Mesothelial cell of epicardium (in vitro differentiated cells): ENCODE results near the gene THOC7. TPM values are rescaled to one million over a fixed set of nuclear protein-coding genes. Genes with fewer than 3 reads are reported as not detected.

Source experiments
- DNase-seq, 2 experiments: peaks; one replicate each; pipeline ENCODE4 v3.0.0; 2021; ENCODE audit warnings: low spot score in 2 of 2; ENCODE audit not compliant: unreplicated experiment in 2 of 2
- H3K27ac Mint-ChIP-seq: 2 replicates; pipeline ENCODE4 v1.8.0; 2021; ENCODE audit warnings: mixed read lengths
- H3K27me3 Mint-ChIP-seq: 2 replicates; pipeline ENCODE4 v1.8.0; 2021; ENCODE audit warnings: low read depth, mixed read lengths
- H3K36me3 Mint-ChIP-seq: 2 replicates; pipeline ENCODE4 v1.8.0; 2021; ENCODE audit warnings: mixed read lengths
- H3K4me1 Mint-ChIP-seq: 2 replicates; pipeline ENCODE4 v1.8.0; 2021; ENCODE audit warnings: mixed read lengths
- H3K4me3 Mint-ChIP-seq: 2 replicates; pipeline ENCODE4 v1.8.0; 2021; ENCODE audit warnings: mild to moderate bottlenecking, moderate library complexity, mixed read lengths
- H3K9me3 Mint-ChIP-seq: 2 replicates; pipeline ENCODE4 v1.8.0; 2021; ENCODE audit warnings: mixed read lengths
- total RNA-seq: library from RNA; stranded (reverse); gene quantifications from 3 replicates; pipeline ENCODE4 v1.2.1, GENCODE V29; 2021
- TF ChIP-seq, protein P1 (sequence below): fragments of 200-600 bp; sonication (generic); IDR thresholded peaks from one replicate; pipeline ENCODE4 v1.5.0; 2021; ENCODE audit warnings: antibody characterized with exemption; ENCODE audit not compliant: unreplicated experiment

Gene THOC7
- total RNA-seq, 1 donor from 2014 or later, result 42.6 TPM

DNA sequence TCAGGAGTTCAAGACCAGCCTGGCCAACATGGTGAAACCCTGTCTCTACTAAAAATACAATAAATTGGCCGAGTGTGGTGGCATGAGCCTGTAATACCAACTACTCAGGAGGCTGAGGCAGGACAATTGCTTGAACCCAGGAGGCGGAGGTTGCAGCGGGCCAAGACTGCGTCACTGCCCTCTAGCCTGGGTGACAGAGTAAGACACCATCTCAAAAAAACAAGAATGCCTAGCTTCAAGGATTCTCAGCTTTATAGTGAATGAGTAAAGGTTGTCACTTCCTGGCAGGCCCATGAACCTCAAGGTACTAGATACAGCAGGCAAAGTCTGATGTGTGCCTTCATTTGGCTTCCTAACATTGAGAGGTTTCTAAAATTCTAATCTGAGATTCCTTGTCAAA, 14.4 kb downstream of the THOC7 start:
- DNase-seq, result no peak
- Mint-ChIP-seq H3K27ac (no peak overlapping the region), H3K27me3 (no peaks in the 10 kb centered on the region), H3K36me3 (peaks cover 9% of the 10 kb centered on the region), H3K9me3 (no peaks in the 10 kb centered on the region), H3K4me1 (peaks cover 15% of the 10 kb centered on the region), H3K4me3 (no peak overlapping the region)
- TF ChIP-seq, protein P1, sequence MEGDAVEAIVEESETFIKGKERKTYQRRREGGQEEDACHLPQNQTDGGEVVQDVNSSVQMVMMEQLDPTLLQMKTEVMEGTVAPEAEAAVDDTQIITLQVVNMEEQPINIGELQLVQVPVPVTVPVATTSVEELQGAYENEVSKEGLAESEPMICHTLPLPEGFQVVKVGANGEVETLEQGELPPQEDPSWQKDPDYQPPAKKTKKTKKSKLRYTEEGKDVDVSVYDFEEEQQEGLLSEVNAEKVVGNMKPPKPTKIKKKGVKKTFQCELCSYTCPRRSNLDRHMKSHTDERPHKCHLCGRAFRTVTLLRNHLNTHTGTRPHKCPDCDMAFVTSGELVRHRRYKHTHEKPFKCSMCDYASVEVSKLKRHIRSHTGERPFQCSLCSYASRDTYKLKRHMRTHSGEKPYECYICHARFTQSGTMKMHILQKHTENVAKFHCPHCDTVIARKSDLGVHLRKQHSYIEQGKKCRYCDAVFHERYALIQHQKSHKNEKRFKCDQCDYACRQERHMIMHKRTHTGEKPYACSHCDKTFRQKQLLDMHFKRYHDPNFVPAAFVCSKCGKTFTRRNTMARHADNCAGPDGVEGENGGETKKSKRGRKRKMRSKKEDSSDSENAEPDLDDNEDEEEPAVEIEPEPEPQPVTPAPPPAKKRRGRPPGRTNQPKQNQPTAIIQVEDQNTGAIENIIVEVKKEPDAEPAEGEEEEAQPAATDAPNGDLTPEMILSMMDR, result no peak

DNA sequence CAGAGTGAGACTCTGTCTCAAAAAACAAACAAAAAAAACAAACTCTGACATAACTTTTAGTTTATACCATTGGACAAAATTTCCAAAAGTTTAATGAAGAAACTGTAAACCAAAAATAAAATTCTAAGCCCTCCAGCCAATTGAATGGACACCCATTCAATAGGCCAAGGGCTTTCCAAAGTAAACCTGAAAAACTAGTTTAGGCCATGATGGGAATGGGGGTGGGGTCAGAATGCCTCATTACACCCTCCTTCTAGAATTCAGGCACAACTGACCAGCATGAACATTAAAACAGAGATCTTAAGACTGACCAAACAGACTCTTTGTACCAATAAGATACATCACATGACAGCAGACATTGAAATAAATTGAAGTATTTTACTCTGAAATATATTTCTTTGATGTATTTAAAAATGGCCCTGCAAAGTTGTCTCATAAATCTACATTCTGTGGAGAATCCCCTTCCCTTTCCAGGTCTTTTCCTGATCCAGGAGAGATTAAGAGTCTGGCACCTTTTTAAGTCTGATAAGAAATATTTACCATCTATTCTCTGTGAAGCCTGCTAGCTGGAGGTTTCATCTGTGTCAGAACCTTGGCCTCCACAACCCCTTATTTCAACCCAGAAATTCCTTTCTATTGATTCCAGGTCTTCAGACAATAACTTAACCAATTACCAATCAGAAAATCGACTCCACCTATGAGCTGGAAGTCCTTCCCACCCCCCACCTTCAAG, 15.7 kb downstream of the THOC7 start:
- Mint-ChIP-seq H3K9me3 (no peaks in the 10 kb centered on the region), H3K4me1 (peaks cover 15% of the 10 kb centered on the region), H3K27me3 (no peaks in the 10 kb centered on the region), H3K4me3 (no peak overlapping the region), H3K27ac (peak overlapping the region; percentile 43), H3K36me3 (peaks cover 9% of the 10 kb centered on the region)
- TF ChIP-seq, protein P1, result no peak
- no peak for DNase-seq

DNA sequence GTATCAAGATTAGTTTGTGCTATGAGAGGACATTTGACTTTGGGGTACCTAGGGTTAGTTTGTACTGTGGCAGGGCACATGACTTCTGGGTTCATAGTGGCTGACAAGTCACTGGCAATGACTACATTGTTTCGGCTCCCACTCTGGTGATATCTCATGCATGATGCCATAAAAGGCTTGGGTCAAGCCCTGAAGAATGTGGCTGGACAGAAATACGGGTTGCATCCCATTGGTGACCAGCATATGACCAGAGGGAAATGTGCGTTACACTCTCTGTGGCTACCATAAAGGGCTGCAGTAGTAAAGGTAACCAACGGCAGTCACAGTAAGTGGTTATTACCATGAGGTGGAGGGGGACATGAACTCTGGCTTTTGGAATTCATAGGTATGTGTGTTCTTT, 18.4 kb downstream of the THOC7 start:
- peaks cover 7% of the 10 kb centered on the region for H3K9me3 Mint-ChIP-seq
- no peak overlapping the region for H3K4me3 Mint-ChIP-seq
- TF ChIP-seq, protein P1, result no peak
- H3K36me3 Mint-ChIP-seq, result peaks cover 2% of the 10 kb centered on the region
- no peak overlapping the region for H3K27ac Mint-ChIP-seq
- no peaks in the 10 kb centered on the region for H3K27me3 Mint-ChIP-seq
- H3K4me1 Mint-ChIP-seq, result peaks cover 15% of the 10 kb centered on the region
- DNase-seq, result no peak

DNA sequence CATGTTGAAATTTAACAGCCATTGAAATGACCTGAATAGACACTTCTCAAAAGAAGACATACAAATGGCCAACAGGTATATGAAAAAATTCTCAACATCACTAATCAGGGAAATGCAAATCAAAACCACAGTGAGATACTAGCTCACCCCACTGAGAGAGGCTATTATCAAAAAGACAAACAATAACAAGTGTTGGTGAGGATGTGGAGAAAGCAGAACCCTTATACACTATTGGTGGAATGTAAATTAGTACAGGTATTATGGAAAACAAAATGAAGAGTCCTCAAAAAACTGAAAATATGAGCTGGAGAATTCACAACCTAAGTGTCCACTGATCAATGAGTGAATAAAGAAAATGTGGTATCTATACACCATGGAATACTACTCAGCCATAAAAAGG, 21.5 kb downstream of the THOC7 start:
- TF ChIP-seq, protein P1, result no peak
- H3K36me3 Mint-ChIP-seq, result peaks cover 2% of the 10 kb centered on the region
- no peaks in the 10 kb centered on the region for H3K27me3 Mint-ChIP-seq
- peaks cover 7% of the 10 kb centered on the region for H3K9me3 Mint-ChIP-seq
- H3K27ac Mint-ChIP-seq, result no peak overlapping the region
- H3K4me1 Mint-ChIP-seq, result peaks cover under 1% of the 10 kb centered on the region
- no peak for DNase-seq
- H3K4me3 Mint-ChIP-seq, result no peak overlapping the region

DNA sequence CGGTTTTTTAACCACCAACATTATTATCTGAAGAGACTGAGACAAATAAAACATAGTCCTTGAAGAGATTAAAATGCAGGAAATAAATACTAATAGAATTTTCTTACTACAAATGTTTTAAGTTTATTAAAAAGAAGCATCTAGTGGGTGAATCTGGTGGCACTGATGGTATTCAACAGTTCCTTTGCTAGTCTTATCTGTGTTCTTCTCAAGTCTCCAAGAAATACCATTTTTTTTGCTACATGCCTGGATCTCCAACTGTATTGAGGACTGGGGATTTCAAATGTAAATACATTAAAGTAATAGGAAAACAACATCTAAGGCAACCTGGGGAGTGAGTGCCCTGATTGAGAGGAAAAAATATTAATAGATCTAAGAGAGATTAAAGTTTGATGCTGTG, 21.9 kb downstream of the THOC7 start:
- Mint-ChIP-seq H3K27me3 (no peaks in the 10 kb centered on the region), H3K27ac (no peak overlapping the region), H3K4me1 (no peaks in the 10 kb centered on the region), H3K36me3 (peaks cover 2% of the 10 kb centered on the region), H3K4me3 (no peak overlapping the region), H3K9me3 (peaks cover 7% of the 10 kb centered on the region)
- DNase-seq, result no peak
- TF ChIP-seq, protein P1, result no peak
